Tibial nerve (tissue), 4 donors: ENCODE measurements around the gene FAM131B. TPM values are rescaled to one million over a fixed set of nuclear protein-coding genes. Genes with fewer than 3 reads are reported as not detected.
A peak's percentile ranks its signal among the peaks of the same experiment; 100 is the strongest.

Source experiments
- DNase-seq, 2 donors: peaks; one replicate each; pipeline ENCODE4 v3.0.0-alpha.2; 2019; ENCODE audit warnings: low spot score in 2 of 2
- H3K27ac ChIP-seq, 4 donors: fragments of 200-600 bp; sonication (generic) in 3 of 4; one replicate each; pipeline ENCODE4 v1.5.1; 2017 to 2019; ENCODE audit warnings: mild to moderate bottlenecking in 1 of 4
- H3K27me3 ChIP-seq, 2 donors: fragments of 200-600 bp; sonication (generic) in 1 of 2; one replicate each; pipeline versions ENCODE4 v1.5.1 to v1.6.0; 2017 to 2019
- H3K36me3 ChIP-seq, 3 donors: fragments of 200-600 bp; sonication (generic); one replicate each; pipeline ENCODE4 v1.5.1; 2018 to 2019
- H3K4me1 ChIP-seq, 4 donors: fragments of 200-600 bp; sonication (generic) in 3 of 4; one replicate each; pipeline ENCODE4 v1.5.1; 2017 to 2019
- H3K4me3 ChIP-seq, 4 donors: fragments of 200-600 bp; sonication (generic) in 3 of 4; one replicate each; pipeline ENCODE4 v1.5.1; 2017 to 2019; ENCODE audit warnings: mild to moderate bottlenecking in 1 of 4, moderate library complexity in 1 of 4
- H3K9me3 ChIP-seq, 4 donors: fragments of 200-600 bp; sonication (generic) in 3 of 4; one replicate each; pipeline ENCODE4 v1.5.1; 2017 to 2019
- CTCF ChIP-seq, 5 experiments: fragments of 200-600 bp in 3 of 5; fragments of 450-650 bp in 2 of 5; sonication (generic) in 3 of 5; IDR thresholded peaks; one replicate each; pipeline ENCODE4 v1.5.1; 2016 to 2019; ENCODE audit warnings: antibody characterized with exemption in 5 of 5, mild to moderate bottlenecking in 3 of 5, moderate library complexity in 2 of 5
- EP300 ChIP-seq, 2 donors: sonication (generic); formaldehyde crosslinking; IDR thresholded peaks; one replicate each; pipeline ENCODE4 v1.6.1; 2017; ENCODE audit warnings: antibody characterized with exemption in 2 of 2, mild to moderate bottlenecking in 1 of 2
- POLR2A ChIP-seq, 2 donors: fragments of 450-650 bp; IDR thresholded peaks; one replicate each; pipeline ENCODE4 v1.6.1; 2017; ENCODE audit warnings: antibody characterized with exemption in 2 of 2, mild to moderate bottlenecking in 2 of 2, moderate library complexity in 2 of 2
- WGBS, 2 donors: methylation state at CpG; one replicate each; pipeline ENCODE4 v1.1.5; 2018; 5-methylcytosine and 5-hydroxymethylcytosine counted together
- total RNA-seq, 4 donors: library from RNA; depleted of rRNA; stranded (reverse); fragments of >200 nt; gene quantifications; one replicate each; pipeline ENCODE4 v1.1.0, GENCODE V29; 2016

FAM131B gene
- total RNA-seq, 4 donors from 2014 or later, result 1.2 to 9.0 (median 1.5) TPM

DNA sequence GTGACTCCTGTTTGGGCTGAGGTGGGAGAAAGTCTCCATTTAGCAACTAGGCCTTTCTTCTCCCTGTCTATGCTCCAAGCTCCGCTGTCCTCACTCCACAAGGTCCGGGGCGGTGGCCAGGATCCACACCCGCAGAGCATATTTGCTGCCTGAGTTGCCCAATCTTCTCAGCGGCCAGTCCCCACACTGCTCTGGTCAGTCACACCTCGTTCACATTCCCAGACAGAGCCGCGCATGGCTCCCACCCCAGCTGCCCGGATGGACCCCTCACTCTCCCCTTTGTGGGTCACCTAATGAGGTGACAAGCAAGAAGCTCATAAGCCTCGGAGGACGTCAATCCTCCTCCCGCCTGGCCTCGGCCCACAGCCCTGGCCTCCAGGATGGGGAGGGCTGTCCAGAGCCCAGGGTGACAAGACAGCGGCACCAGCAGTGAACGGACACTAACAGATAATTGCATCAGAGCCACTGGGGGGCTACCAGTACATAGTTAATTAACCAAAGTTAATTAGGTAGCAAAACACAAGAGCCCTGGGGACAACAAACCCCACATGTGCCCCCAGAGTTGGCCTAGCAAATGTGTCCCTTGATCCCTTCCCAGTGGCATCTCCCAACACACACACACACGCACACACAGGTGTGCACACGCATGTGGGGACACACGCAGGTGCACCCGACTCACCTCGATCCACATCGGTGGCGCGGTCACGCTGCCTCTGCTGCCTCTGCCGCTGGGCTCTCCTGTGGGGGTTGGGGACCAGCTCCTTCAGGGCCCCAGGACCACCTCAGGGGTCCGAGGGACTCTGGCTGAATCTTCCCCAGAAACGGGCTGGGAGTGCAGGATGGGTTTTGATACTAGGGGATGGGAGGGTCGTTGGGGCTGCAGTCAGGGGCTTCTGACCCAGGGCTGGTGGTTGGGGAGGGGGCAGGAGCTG, 34.4 kb upstream of the FAM131B start:
- Histone ChIP-seq H3K9me3 (no peaks in the 10 kb centered on the region), H3K36me3 (no peaks in the 10 kb centered on the region), H3K4me1 (peaks cover 0 to 38% (median 20%) of the 10 kb centered on the region in 4 donors), H3K4me3 (no peak overlapping the region), H3K27me3 (no peaks in the 10 kb centered on the region), H3K27ac (no peak overlapping the region)
- no peak for DNase-seq
- TF ChIP-seq POLR2A (IDR thresholded peaks at IDR 0.05) (no peak), CTCF (IDR thresholded peaks at IDR 0.05) (no peak), EP300 (IDR thresholded peaks at IDR 0.05) (no peak)
- 88 to 92% methylated on average over 27 of the region's 28 CpGs for WGBS, 2 donors

DNA sequence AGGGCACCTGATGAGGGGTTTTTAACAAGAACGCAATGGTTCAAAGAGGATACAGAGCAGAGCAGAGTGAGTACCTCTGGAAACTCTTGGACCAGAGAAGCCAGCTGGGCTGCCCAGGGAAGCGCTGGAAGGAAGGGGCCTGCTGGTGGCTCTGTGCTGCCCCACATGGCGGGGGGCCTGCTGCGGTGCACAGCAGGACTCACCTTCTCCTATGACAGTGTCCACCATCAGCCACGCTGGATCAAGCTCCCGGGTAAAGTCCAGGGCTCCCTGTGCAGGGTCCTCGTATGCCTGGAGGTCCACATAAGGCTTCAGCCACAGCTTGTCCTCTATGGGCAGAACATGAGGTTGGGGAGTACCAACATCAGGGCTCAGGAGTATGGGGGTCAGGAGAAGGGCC, 33.7 kb upstream of the FAM131B start:
- H3K4me1 ChIP-seq, result peaks cover 4 to 45% (median 27%) of the 10 kb centered on the region in 4 donors
- no peaks in the 10 kb centered on the region for H3K27me3 ChIP-seq
- no peak overlapping the region for H3K27ac ChIP-seq
- H3K9me3 ChIP-seq, result no peaks in the 10 kb centered on the region
- 81 to 86% methylated on average over 7 of the region's 7 CpGs for WGBS, 2 donors
- no peaks in the 10 kb centered on the region for H3K36me3 ChIP-seq
- TF ChIP-seq POLR2A (IDR thresholded peaks at IDR 0.05) (no peak), CTCF (IDR thresholded peaks at IDR 0.05) (no peak), EP300 (IDR thresholded peaks at IDR 0.05) (no peak)
- no peak for DNase-seq
- H3K4me3 ChIP-seq, result no peak overlapping the region

DNA sequence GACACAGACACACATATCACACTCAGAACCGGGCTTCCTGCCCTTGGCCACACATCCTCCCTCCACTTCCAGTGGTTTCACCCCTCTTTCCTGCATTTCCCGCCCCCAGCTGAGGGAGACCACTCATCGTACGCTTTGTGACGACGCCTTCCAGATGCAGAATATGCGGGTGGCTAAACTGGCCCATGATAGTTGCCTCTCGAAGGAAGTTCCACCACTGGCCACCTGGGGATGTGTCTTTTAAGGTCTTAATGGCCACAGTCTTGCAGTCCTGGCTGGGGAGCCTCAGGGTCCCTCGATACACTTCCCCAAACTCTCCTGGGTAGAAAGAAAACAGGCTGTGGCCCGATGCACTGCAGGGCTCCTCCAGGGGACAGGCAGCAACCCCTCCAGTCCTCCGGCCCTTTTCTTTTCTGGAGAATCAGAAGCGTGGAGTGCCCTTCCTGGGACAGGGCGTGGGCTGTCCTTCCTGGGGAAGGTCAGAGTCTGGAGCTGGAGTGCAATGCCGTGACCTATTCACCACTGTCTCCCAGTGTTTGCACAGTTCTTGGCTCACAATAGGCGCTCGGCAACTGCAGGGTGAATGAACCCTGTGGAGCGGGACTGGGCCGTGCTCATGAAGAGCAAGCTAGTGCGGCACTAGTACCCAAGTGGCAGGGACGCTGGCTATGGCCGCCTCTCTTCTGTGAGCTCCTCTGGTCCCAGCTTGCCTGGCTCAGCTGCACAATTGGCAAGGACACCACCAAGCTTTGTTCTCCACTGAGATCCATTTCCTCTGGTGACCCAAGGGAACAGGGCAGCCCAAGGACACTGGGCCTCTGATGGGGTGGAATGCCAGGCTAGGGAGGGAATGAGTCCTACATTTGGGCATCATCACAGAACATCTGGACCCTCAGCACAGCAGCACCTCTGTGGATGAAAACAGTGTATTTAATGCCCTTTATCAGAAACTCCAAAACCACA, 33.0 kb upstream of the FAM131B start:
- TF ChIP-seq CTCF (IDR thresholded peaks at IDR 0.05), result peak in 2 of 5 experiments; percentile 18 to 26
- no peak for TF ChIP-seq EP300 (IDR thresholded peaks at IDR 0.05)
- Histone ChIP-seq H3K4me1 (peaks cover 4 to 52% (median 34%) of the 10 kb centered on the region in 4 donors), H3K36me3 (peaks cover 0 to 6% (median 5%) of the 10 kb centered on the region in 3 donors), H3K9me3 (no peaks in the 10 kb centered on the region), H3K4me3 (no peak overlapping the region), H3K27me3 (no peaks in the 10 kb centered on the region), H3K27ac (no peak overlapping the region)
- DNase-seq, result no peak
- WGBS, 2 donors, result 48 to 62% methylated on average over 19 to 21 of the region's 21 CpGs

GRCh38 chr7:143394777-143395176, 32.3 kb upstream of the FAM131B start:
- H3K27ac ChIP-seq, result no peak overlapping the region
- H3K4me3 ChIP-seq, result no peak overlapping the region
- DNase-seq, result no peak
- WGBS, 2 donors, result 87 to 90% methylated on average over 6 of the region's 6 CpGs
- H3K27me3 ChIP-seq, result no peaks in the 10 kb centered on the region
- H3K36me3 ChIP-seq, result peaks cover 0 to 12% (median 7%) of the 10 kb centered on the region in 3 donors
- no peaks in the 10 kb centered on the region for H3K9me3 ChIP-seq
- no peak for TF ChIP-seq CTCF (IDR thresholded peaks at IDR 0.05)
- no peak for TF ChIP-seq POLR2A (IDR thresholded peaks at IDR 0.05)
- no peak for TF ChIP-seq EP300 (IDR thresholded peaks at IDR 0.05)
- H3K4me1 ChIP-seq, result peaks cover 4 to 59% (median 34%) of the 10 kb centered on the region in 4 donors
